GM08714 (cell line): ENCODE results near the gene TM4SF18.

Source experiments
- H3K4me3 ChIP-seq: fragments of 200-500 bp; sonication (Bioruptor generic); 2 replicates; pipeline ENCODE4 v1.5.1; 2014; ENCODE audit warnings: mild to moderate bottlenecking, low read length, inconsistent platforms
- ZNF274 ChIP-seq: IDR thresholded peaks from 2 replicates; pipeline ENCODE4 v1.6.1; 2012; ENCODE audit warnings: mild to moderate bottlenecking, low read depth, low read length

TM4SF18 gene

DNA sequence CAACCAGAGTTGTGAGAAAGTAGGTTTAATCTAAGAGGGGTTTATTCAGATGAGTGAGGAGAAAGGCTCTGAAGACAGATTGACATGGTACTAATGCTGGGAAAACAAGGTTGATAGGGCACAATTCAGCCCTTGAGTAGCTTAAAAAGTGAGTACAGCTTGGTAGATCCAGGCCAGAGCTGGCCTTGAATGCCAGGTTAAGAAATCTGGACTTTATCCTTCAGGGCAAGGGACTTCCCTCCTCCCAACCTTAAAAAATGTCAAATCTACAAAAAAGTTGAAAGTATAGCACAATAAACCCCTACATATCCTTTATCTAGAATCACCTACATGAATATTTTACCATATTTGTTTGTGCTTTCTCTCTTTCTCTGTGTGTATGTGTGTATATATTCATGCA, 7.9 kb downstream of the TM4SF18 start:
- TF ChIP-seq ZNF274 = no peak
- H3K4me3 ChIP-seq = no peak overlapping the region

DNA sequence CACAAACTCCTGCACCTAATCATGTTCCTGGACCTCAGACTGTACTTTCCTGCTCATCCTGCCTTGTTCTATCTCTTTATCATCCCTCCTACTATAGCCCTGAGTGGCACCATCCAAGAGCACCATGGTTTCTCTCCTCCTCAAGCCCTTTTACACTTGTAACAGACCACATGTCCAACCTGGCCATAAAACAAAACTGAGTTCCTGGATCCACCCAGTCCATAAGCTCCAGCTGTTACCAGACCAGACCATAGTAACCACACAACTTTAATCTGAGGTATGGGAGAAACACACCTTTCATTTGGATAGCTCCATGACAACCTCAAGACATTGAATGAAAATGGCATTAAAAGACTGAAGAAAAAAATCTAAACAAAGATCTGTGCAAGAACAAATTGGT, 9.1 kb downstream of the TM4SF18 start:
- TF ChIP-seq ZNF274 = no peak
- no peak overlapping the region for H3K4me3 ChIP-seq

DNA sequence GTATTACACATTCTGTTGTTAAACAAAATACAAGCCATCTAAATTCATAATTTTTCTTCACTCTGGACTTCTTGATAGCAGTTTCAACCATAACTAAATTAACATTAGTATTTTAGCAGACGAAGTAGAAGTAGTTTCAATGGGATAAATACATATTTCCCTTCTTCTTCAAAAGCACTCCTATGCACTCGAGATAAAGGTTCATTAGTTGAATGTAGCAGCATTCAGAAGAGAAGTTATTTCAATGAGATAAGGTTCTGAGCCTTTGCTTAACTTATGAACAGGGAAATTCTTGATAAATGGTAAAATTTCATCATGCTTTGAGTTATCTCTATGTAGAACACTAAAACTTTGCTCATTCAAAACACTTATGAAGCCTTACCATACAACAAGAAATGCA, 11.8 kb downstream of the TM4SF18 start:
- no peak for TF ChIP-seq ZNF274
- no peak overlapping the region for H3K4me3 ChIP-seq

DNA sequence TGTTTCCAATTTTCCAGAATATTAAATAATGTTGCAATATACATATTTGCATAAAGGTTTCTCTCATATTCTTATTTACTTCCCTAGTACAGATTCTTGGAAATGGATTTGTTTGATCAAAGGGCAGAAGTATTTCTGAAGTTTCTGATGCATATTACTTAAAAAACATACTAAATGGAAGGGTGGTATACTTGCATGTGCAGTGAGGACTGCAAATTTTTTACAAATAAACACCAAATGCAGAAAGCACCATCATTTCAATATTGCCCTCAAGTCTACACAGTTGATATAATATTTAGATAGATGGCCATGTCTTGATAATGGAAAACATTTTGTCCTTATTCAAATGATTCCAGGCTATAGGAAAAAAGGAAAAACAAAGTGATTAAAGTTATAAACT, 12.3 kb downstream of the TM4SF18 start:
- TF ChIP-seq ZNF274 = no peak
- H3K4me3 ChIP-seq = no peak overlapping the region

DNA sequence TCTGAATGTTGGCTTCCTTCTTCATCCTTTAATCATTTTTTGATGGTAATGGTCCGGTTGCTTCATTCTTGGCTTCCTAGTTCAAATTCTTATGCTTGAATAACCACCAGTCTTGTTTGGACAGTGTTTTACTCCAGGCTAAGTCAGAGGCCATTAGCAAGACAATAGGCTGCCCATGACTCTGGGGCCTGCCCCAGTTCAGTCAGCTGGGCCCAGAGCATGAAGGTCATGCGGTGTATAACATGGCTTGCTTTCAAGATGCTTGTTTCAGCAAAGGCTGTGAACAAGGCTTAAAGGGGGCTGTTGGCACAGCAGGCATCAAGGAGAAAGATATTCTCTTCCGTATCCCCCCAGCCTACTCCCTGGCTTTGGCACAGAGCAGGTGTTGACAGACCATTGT, 13.7 kb downstream of the TM4SF18 start:
- no peak overlapping the region for H3K4me3 ChIP-seq
- no peak for TF ChIP-seq ZNF274

DNA sequence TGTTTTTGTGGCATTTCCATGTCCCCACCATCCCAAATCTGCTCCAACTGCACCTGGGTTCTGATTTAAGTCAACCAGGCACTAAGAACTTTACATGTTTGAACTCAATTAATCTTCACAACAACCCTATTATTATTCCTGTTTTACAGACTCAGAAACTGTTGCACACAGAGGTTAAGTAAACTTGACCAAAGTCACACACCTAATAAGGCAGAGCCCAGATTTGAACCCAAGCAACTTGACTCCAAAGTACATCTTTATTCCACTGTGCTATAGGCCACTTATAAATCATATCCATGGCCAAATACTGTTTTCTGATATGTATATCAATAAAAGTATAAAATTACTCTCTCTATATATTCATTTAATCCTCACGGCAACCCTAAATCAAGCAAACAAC, 16.4 kb downstream of the TM4SF18 start:
- TF ChIP-seq ZNF274 = no peak
- H3K4me3 ChIP-seq = no peak overlapping the region

DNA sequence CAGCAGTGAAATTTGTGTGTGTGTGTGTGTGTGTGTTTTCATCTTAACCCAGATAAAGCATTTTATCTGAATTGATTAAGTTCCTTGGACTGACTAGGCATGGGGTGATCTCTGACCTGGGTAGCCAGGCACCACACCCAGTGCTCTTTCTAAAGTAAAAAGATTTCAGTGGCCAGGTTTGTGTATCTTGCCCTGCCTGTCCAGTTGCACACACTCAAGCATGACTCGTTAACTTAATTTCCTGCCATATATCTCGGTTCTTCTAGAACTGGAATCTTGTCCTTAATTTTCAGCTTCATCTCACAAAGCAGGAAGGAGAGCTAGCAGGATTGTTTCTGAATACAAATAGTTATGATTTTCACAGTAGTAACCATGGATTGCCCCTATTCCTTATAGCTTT, 17.0 kb downstream of the TM4SF18 start:
- no peak for TF ChIP-seq ZNF274
- H3K4me3 ChIP-seq = no peak overlapping the region

DNA sequence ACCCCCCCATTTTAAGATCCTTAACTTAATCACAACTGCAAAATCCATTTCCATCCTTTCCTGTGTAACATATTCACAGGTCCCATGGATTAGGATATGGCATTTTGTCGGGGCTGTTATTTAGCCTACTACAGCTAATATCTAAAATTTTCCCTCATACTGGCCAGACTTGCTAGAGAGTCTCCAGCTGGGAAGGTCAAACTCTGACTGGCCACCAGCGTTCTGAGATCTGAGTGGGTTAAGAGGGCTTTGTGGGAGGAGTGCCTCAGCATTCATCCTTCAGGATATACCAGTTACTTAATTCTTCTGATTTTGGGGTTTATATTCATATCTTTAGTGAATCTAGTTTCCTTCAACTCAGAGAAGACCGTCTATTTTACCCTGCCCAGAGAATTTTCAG, 17.7 kb downstream of the TM4SF18 start:
- TF ChIP-seq ZNF274 = no peak
- no peak overlapping the region for H3K4me3 ChIP-seq

DNA sequence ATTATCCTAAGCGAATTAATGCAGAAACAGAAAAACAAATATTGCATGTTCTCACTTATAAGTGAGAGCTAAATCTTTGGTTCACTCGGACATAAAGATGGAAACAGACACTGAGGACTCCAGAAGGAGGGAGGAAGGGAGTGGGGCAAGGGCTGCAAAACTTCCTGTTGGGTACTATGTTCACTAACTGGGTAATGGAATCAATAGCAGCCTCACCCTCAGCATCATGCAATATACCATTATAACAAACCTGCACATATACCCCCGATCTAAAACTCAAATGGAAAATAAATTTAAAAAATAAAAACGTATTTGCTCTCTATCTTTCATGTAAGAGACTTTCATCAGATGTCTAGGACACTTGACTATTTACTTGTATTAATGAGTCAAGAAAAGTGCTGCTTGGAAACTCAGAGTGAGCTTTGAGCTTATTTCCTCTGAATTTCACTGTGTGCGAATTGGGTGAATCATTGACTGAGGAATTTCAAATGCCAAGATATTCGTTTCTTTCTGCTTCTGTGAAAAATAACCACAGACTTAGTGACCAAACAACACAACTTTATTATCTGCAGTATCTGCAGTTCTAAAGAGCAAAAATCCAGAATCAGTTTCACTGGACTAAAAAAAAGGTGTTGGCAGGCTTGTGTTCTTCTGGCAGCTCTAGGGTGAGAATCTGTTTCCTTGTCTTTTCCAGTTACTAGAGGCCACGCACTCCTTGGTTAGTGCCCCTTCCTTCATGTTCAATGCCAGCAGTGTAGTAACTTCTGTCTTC, 18.4 kb downstream of the TM4SF18 start:
- no peak for TF ChIP-seq ZNF274
- no peak overlapping the region for H3K4me3 ChIP-seq

DNA sequence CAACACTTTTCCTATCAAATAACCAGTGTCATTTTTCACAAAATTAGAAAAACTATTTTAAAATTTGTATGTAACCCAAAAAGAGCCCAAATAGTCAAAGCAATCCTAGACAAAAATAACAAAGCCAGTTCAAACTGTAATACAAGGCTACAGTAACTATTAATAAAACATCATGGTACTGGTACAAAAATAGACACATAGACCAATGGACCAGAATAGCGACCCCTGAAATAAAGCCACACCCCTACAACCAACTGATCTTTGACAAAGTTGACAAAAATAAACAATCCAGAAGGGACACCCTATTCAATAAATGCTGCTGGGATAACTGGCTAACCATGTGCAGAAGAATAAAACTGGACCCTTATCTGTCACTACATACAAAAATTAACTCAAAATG, 19.9 kb downstream of the TM4SF18 start:
- no peak for TF ChIP-seq ZNF274
- H3K4me3 ChIP-seq = no peak overlapping the region

DNA sequence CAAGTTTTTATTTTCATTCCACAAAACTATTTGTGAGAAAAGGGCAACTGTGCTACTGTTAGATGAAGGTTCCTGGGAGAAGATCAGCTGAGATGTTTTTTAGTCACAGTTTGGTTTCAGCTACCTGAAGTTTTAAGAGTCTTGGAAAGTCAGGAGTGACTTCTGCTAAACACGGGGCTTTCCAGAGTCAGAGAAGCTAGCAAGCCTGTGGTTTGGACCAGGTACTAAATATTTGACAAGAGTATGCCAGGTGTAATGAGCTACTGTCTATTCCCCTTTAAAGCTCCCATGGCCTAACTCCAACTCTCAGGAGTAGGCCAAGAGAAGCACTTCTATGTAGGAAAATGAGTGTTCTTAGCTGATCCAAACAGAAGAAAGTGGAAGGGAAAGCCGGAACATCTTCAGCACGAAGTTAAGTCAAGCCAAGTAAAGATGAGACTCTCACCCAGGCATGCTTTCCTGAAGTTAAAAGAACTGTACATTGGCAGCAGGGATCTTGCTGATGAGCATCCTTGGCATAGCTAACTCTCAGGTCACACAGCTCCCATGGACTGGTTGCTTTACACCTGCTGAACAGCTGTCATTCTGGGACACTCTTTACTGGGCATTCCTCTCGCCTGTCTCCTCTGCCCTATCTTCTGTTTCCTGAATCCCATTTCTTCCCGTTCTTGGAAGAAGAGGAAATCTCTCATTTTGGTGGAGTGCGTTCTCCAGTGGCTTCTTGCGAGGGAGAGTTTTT, 22.5 kb downstream of the TM4SF18 start:
- H3K4me3 ChIP-seq = no peak overlapping the region
- TF ChIP-seq ZNF274 = no peak

DNA sequence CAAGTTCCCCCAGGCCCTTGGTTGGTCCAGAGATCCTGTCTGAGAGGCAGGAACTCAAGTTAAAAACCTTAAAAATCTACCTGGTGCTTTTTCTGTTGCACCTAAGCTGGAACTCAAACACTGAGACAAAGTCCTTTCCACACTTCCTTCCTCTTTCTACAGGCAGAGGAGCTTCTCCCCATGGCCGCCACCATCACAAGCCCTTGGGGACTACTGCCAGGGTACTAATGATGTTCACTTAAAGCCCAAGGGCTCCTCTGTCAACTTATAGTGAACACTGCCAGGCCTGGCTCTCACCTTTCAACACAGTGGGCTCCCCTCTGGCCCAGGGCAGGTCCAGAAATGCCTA, 26.0 kb downstream of the TM4SF18 start:
- no peak overlapping the region for H3K4me3 ChIP-seq
- no peak for TF ChIP-seq ZNF274

DNA sequence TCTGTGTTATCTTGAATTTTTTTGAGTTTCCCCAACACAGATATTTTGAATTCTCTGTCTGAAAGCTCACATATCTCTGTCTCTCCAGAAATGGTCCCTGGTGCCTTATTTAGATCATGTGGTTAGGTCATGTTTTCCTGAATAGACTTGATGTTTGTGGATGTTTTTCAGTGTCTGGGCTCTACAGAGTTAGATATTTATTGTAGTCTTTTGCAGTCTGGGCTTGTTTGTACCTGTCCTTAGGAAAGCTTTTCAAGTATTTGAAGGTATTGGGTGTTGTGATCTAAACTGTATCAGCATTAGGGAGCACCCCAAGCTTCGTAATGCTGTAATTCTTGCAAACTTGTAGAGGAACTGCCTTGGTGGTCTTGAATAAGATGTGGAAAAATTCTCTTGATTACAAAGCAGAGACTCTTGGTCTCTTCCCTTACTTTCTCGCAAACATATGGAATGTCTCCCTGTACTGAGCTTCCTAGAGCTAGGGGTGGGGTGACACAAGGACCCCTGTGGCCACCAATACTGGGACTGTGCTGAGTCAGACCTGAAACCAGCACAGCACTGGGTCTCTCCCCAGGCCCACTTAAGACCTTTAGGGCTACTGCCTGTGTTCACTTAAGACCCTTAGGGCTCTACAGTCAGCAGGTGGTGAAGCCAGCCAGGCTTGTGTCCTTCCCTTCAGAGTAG, 26.5 kb downstream of the TM4SF18 start:
- no peak for TF ChIP-seq ZNF274
- H3K4me3 ChIP-seq = no peak overlapping the region

DNA sequence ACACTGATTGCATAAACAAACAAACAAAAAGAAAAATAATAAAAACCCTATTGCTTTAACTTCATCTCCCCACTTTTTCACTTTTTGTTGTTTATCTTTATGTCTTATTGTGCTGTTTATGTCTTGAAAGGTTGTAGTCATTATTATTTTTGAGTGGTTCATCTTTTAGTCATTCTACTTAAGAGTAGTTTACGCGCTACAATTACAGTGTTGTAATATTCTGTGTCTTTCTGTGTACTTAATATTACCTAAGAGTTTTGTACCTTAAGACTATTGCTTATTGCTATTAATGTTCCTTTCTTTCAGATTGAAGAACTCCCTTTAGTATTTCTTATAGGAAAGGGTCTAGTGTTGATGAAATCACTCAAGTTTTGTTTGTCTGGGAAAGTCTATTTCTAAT, 28.1 kb downstream of the TM4SF18 start:
- TF ChIP-seq ZNF274 = no peak
- H3K4me3 ChIP-seq = no peak overlapping the region
